B cell (primary cell): Measurements from ENCODE around the gene TACR2. TPM values are rescaled to one million over a fixed set of nuclear protein-coding genes. Genes with fewer than 3 reads are reported as not detected.

Source experiments
- ATAC-seq: fragments of 200-7000 bp; cut with Tn5 transposase; one replicate; pipeline ENCODE4 v1.10.0; 2021; ENCODE audit warnings: low read depth, mild to moderate bottlenecking, moderate number of reproducible peaks, moderate library complexity
- CTCF ChIA-PET: fragments of 350-600 bp; sonication (Branson Sonifier 250); formaldehyde crosslinking; loops from one replicate; lab custom pipeline; 2021; ENCODE audit warnings: antibody characterized with exemption, inconsistent platforms; lab: Charles Lee
- POLR2A ChIA-PET: fragments of 350-600 bp; sonication (Branson Sonifier 250); formaldehyde crosslinking; loops from one replicate; lab custom pipeline; 2021; ENCODE audit warnings: antibody characterized with exemption; lab: Charles Lee
- DNase-seq: peaks from one replicate; pipeline ENCODE4 v3.0.0; 2013
- H2AFZ ChIP-seq: 2 replicates; pipeline ENCODE4 v1.6.1; 2012; ENCODE audit warnings: mild to moderate bottlenecking, low read depth, low read length; ENCODE audit not compliant: insufficient read depth, poor library complexity, severe bottlenecking
- H3K27ac ChIP-seq, 2 donors: 1 replicate in 1 of 2; 2 replicates in 1 of 2; pipeline ENCODE4 v1.5.1; 2012 to 2013; ENCODE audit warnings: low read length in 2 of 2, mild to moderate bottlenecking in 2 of 2, moderate library complexity in 1 of 2
- H3K27me3 ChIP-seq, 4 experiments: fragments of 200-600 bp in 1 of 4; sonication (generic) in 1 of 4; replicated peaks in 1 of 4; 1 replicate in 2 of 4; 2 replicates in 2 of 4; pipeline versions ENCODE4 v1.6.1 to v1.7.0; 2013 to 2016; ENCODE audit warnings: low read length in 3 of 4, mild to moderate bottlenecking in 2 of 4, mixed read lengths in 1 of 4, moderate library complexity in 1 of 4; ENCODE audit not compliant: insufficient read depth in 4 of 4, control insufficient read depth in 3 of 4; ENCODE audit errors: control extremely low read depth in 1 of 4
- H3K36me3 ChIP-seq, 2 experiments: replicated peaks in 1 of 2; 1 replicate in 1 of 2; 2 replicates in 1 of 2; pipeline versions ENCODE4 v1.6.1 to v1.7.1; 2013; ENCODE audit warnings: low read length in 1 of 2; ENCODE audit not compliant: insufficient read depth in 2 of 2, control insufficient read depth in 1 of 2; ENCODE audit errors: control extremely low read depth in 1 of 2, extremely low read depth in 1 of 2
- H3K4me1 ChIP-seq, 2 donors: fragments of 200-600 bp in 1 of 2; sonication (generic) in 1 of 2; 1 replicate in 1 of 2; 2 replicates in 1 of 2; pipeline versions ENCODE4 v1.5.1 to v1.6.1; 2013 to 2017; ENCODE audit warnings: low read length in 2 of 2; ENCODE audit not compliant: control insufficient read depth in 2 of 2, insufficient read depth in 2 of 2
- H3K4me2 ChIP-seq: replicated peaks from 2 replicates; pipeline ENCODE3; 2012; ENCODE audit warnings: mild to moderate bottlenecking, low read depth, low read length; ENCODE audit not compliant: poor library complexity, severe bottlenecking
- H3K4me3 ChIP-seq, 5 experiments: fragments of 200-600 bp in 1 of 5; sonication (generic) in 1 of 5; 1 replicate in 3 of 5; 2 replicates in 2 of 5; pipeline versions ENCODE4 v1.5.1 to v1.7.0; 2011 to 2016; ENCODE audit warnings: low read length in 4 of 5, mild to moderate bottlenecking in 4 of 5, low read depth in 2 of 5, control low read depth in 1 of 5, moderate library complexity in 1 of 5; ENCODE audit not compliant: insufficient read depth in 1 of 5; ENCODE audit errors: control extremely low read depth in 1 of 5, extremely low read depth in 1 of 5
- H3K79me2 ChIP-seq: fragments of 200-600 bp; sonication (generic); one replicate; pipeline ENCODE4 v1.6.0; 2016; ENCODE audit warnings: low read length; ENCODE audit not compliant: control insufficient read depth, insufficient read depth
- H3K9ac ChIP-seq: fragments of 200-600 bp; sonication (generic); 2 replicates; pipeline ENCODE4 v1.6.1; 2017; ENCODE audit warnings: mild to moderate bottlenecking, low read length, moderate library complexity
- H3K9me3 ChIP-seq, 3 donors: one replicate each; pipeline versions ENCODE4 v1.6.1 to v1.7.1; 2013; ENCODE audit warnings: low read length in 2 of 3; ENCODE audit not compliant: control insufficient read depth in 2 of 3, insufficient read depth in 1 of 3; ENCODE audit errors: control extremely low read depth in 1 of 3
- H4K20me1 ChIP-seq: 2 replicates; pipeline ENCODE4 v1.6.0; 2012; ENCODE audit warnings: mild to moderate bottlenecking, low read length; ENCODE audit not compliant: insufficient read depth, control insufficient read depth, poor library complexity, severe bottlenecking
- H3K27ac Mint-ChIP-seq: one replicate; pipeline ENCODE4 v1.8.0; 2021; ENCODE audit warnings: mixed read lengths
- H3K27me3 Mint-ChIP-seq: one replicate; pipeline ENCODE4 v1.8.0; 2021; ENCODE audit warnings: mixed read lengths
- H3K4me1 Mint-ChIP-seq: one replicate; pipeline ENCODE4 v1.8.0; 2021; ENCODE audit warnings: mixed read lengths
- H3K4me3 Mint-ChIP-seq: one replicate; pipeline ENCODE4 v1.8.0; 2021; ENCODE audit warnings: mixed read lengths
- H3K9me3 Mint-ChIP-seq: one replicate; pipeline ENCODE4 v1.8.0; 2022; ENCODE audit warnings: mixed read lengths; ENCODE audit not compliant: insufficient read depth
- EZH2 ChIP-seq: IDR thresholded peaks from 2 replicates; pipeline ENCODE4 v1.6.1; 2012; ENCODE audit warnings: borderline replicate concordance, low read depth, mild to moderate bottlenecking, moderate library complexity, low read length; ENCODE audit not compliant: insufficient read depth, poor library complexity, severe bottlenecking
- WGBS: methylation state at CpG from one replicate; pipeline ENCODE4 v1.1.5; 2013; ENCODE audit warnings: missing lambda C conversion rate; ENCODE audit not compliant: insufficient coverage; 5-methylcytosine and 5-hydroxymethylcytosine counted together
- intact Hi-C: fragments of 100-400 bp; cut with micrococcal nuclease; formaldehyde crosslinking; loops from one replicate; pipeline ENCODE4 v1.10.0; 2022
- polyA plus RNA-seq: library from polyadenylated mRNA; depleted of rRNA; stranded (reverse); fragments of >200 nt; gene quantifications from 2 replicates; pipeline ENCODE4 v1.2.3, GENCODE V29; 2012
- total RNA-seq, 2 donors: library from RNA; stranded (reverse); fragments of 120-200 nt in 1 of 2; gene quantifications; 1 replicate in 1 of 2; 2 replicates in 1 of 2; pipeline versions ENCODE4 v1.2.3 to v1.2.4, GENCODE V29; 2013 to 2022
- TF ChIP-seq, protein P1 (sequence below): fragments of 200-600 bp; IDR thresholded peaks from one replicate; pipeline ENCODE4 v1.8.0; 2022; ENCODE audit warnings: antibody characterized with exemption, mild to moderate bottlenecking

TACR2 gene
- total and polyA plus RNA-seq, 2 donors (not counting 1 experiment from before 2014, with no cell fraction given): 0.18 TPM; not detected in 1

DNA sequence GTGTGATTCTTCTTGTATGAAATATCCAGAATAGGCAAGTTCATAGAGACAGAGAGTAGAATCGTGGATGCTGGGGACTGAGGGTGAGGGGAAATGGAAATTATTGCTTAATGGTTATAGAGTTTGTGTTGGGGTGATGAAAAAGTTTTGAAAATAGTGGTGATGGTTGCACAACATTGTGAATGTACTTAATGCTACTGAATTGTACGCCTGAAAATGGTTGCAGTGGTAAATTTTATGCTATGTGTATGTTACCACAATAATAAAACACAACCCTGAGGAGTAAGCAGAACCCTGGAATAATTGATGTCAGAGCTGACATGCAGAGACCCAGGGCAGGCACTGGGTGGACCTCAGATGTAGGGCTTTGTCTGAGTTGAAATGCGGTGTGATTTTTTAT is 57.6 kb downstream of the TACR2 start:
- Histone ChIP-seq H3K4me1 (peaks cover 0 to 13% of the 10 kb centered on the region in 2 donors), H3K4me3 (no peak overlapping the region), H2AFZ (no peak overlapping the region), H4K20me1 (peaks cover 22% of the 10 kb centered on the region), H3K27ac (no peak overlapping the region), H3K27me3 (no peaks in the 10 kb centered on the region), H3K9me3 (no peaks in the 10 kb centered on the region), H3K9ac (no peak overlapping the region), H3K4me2 (no peak overlapping the region), H3K79me2 (peaks cover 52% of the 10 kb centered on the region), H3K36me3 (peaks cover 0 to 16% of the 10 kb centered on the region in 2 experiments)
- Mint-ChIP-seq H3K27me3 (no peaks in the 10 kb centered on the region), H3K4me3 (no peak overlapping the region), H3K9me3 (no peaks in the 10 kb centered on the region), H3K27ac (no peak overlapping the region), H3K4me1 (peaks cover 12% of the 10 kb centered on the region)
- TF ChIP-seq EZH2: no peak
- TF ChIP-seq, protein P1, sequence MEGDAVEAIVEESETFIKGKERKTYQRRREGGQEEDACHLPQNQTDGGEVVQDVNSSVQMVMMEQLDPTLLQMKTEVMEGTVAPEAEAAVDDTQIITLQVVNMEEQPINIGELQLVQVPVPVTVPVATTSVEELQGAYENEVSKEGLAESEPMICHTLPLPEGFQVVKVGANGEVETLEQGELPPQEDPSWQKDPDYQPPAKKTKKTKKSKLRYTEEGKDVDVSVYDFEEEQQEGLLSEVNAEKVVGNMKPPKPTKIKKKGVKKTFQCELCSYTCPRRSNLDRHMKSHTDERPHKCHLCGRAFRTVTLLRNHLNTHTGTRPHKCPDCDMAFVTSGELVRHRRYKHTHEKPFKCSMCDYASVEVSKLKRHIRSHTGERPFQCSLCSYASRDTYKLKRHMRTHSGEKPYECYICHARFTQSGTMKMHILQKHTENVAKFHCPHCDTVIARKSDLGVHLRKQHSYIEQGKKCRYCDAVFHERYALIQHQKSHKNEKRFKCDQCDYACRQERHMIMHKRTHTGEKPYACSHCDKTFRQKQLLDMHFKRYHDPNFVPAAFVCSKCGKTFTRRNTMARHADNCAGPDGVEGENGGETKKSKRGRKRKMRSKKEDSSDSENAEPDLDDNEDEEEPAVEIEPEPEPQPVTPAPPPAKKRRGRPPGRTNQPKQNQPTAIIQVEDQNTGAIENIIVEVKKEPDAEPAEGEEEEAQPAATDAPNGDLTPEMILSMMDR: no peak
- DNase-seq: no peak
- intact Hi-C loops: no loop called here
- no peak for ATAC-seq
- ChIA-PET POLR2A (no interaction called here), CTCF (interaction anchor here (0.8 kb wide), 1 partner anchor 122 kb away, joined by 4 read pairs; no protein-coding TSS in a partner anchor)
- 92% methylated on average over 1 of the region's 3 CpGs for WGBS

DNA sequence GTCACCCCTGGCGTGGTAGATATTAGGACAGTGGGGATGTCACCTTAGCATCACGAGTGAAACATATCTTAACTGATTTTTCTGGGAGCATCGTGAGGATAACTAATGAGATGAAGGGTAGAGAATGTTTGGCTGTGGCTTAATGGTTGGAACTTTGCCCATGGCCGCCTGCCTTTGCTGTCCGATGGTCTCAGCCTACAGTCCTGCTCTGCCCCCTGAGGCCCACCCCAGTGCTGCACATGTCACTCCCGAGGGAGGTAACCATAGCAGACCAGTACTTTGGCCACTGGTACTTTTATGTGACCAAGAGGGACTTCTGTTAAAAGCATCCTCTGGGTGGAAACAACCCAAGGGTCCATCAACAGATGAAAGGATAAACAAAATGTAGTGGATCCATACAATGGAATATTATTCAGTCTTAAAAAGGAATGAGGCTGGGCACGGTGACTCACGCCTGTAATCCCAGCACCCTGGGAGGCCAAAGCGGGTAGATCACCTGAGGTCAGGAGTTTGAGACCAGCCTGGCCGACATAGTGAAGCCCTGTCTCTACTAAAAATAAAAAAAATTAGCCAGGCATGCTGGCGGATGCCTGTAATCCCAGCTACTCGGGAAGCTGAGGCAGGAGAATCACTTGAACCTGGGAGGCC is 58.4 kb downstream of the TACR2 start:
- ChIA-PET CTCF (interaction anchor here (0.8 kb wide), 1 partner anchor 121 kb away, joined by 4 read pairs; no protein-coding TSS in a partner anchor), POLR2A (no interaction called here)
- peaks cover 0 to 13% of the 10 kb centered on the region in 2 donors for H3K4me1 ChIP-seq
- no peak for TF ChIP-seq EZH2
- TF ChIP-seq, protein P1: no peak
- WGBS: 96% methylated on average over 12 of the region's 12 CpGs
- intact Hi-C loops: no loop called here
- H3K9ac ChIP-seq: no peak overlapping the region
- H3K27ac Mint-ChIP-seq: peak overlapping the region; percentile 26
- peaks cover 22% of the 10 kb centered on the region for H4K20me1 ChIP-seq
- no peak overlapping the region for H3K4me3 ChIP-seq
- no peak overlapping the region for H3K4me2 ChIP-seq
- H3K27me3 Mint-ChIP-seq: no peaks in the 10 kb centered on the region
- H3K27ac ChIP-seq: no peak overlapping the region
- ATAC-seq (no peak), DNase-seq (no peak)
- H3K79me2 ChIP-seq: peaks cover 60% of the 10 kb centered on the region
- H3K36me3 ChIP-seq: peaks cover 0 to 13% of the 10 kb centered on the region in 2 experiments
- peaks cover 12% of the 10 kb centered on the region for H3K4me1 Mint-ChIP-seq
- no peak overlapping the region for H3K4me3 Mint-ChIP-seq
- no peaks in the 10 kb centered on the region for H3K27me3 ChIP-seq
- H3K9me3 ChIP-seq: no peaks in the 10 kb centered on the region
- H3K9me3 Mint-ChIP-seq: no peaks in the 10 kb centered on the region
- H2AFZ ChIP-seq: no peak overlapping the region
